Activated T-helper 2 cell treated with anti-CD3 and anti-CD28 coated beads, Interferon-gamma antibody, Interleukin-2, Interleukin-4, amounts not matched to agents 10 μg/mL and 5 μg/mL and 100 μg/mL, durations not matched to agents 14 hours and 24 hours and 36 hours (primary cell): ENCODE results near the gene PITPNM3. TPM values are rescaled to one million over a fixed set of nuclear protein-coding genes. Genes with fewer than 3 reads are reported as not detected.

Experiments used
- DNase-seq: peaks from one replicate; pipeline ENCODE4 v3.0.0; 2021; ENCODE audit warnings: low spot score
- H3K27ac Mint-ChIP-seq: one replicate; pipeline ENCODE4 v1.8.0; 2021; ENCODE audit warnings: mixed read lengths
- H3K27me3 Mint-ChIP-seq: one replicate; pipeline ENCODE4 v1.8.0; 2021; ENCODE audit warnings: low read depth, mixed read lengths
- H3K36me3 Mint-ChIP-seq: one replicate; pipeline ENCODE4 v1.8.0; 2021; ENCODE audit warnings: low read depth, mixed read lengths
- H3K4me1 Mint-ChIP-seq: one replicate; pipeline ENCODE4 v1.8.0; 2021; ENCODE audit warnings: low read depth, mixed read lengths
- H3K4me3 Mint-ChIP-seq: one replicate; pipeline ENCODE4 v1.8.0; 2021; ENCODE audit warnings: low read depth, mild to moderate bottlenecking, moderate library complexity, mixed read lengths
- H3K9me3 Mint-ChIP-seq: one replicate; pipeline ENCODE4 v1.8.0; 2021; ENCODE audit warnings: mixed read lengths
- intact Hi-C: fragments of 100-400 bp; cut with micrococcal nuclease; formaldehyde crosslinking; loops from one replicate; pipeline ENCODE4 v1.15.1; 2023
- total RNA-seq: library from RNA; stranded (reverse); gene quantifications from 2 replicates; pipeline ENCODE4 v1.2.3, GENCODE V29; 2022

Gene PITPNM3
- total RNA-seq, 1 donor from 2014 or later = 0.52 TPM

- no peak overlapping the region for H3K27ac Mint-ChIP-seq
- intact Hi-C loops = no loop called here
- no peak overlapping the region for H3K4me3 Mint-ChIP-seq
- H3K9me3 Mint-ChIP-seq = no peaks in the 10 kb centered on the region
- H3K4me1 Mint-ChIP-seq = peaks cover 8% of the 10 kb centered on the region
- H3K27me3 Mint-ChIP-seq = no peaks in the 10 kb centered on the region
- H3K36me3 Mint-ChIP-seq = no peaks in the 10 kb centered on the region
- no peak for DNase-seq
Measured at GRCh38 chr17:6544011-6544370, 12.4 kb downstream of the PITPNM3 start.

GRCh38 chr17:6543079-6544010 is 13.0 kb downstream of the PITPNM3 start:
- no peak for DNase-seq

GRCh38 chr17:6542577-6542976 is 13.8 kb downstream of the PITPNM3 start:
- no peaks in the 10 kb centered on the region for H3K36me3 Mint-ChIP-seq
- no peak for DNase-seq
- intact Hi-C loops = no loop called here
- H3K4me1 Mint-ChIP-seq = no peaks in the 10 kb centered on the region
- no peaks in the 10 kb centered on the region for H3K9me3 Mint-ChIP-seq
- H3K27me3 Mint-ChIP-seq = no peaks in the 10 kb centered on the region
- no peak overlapping the region for H3K27ac Mint-ChIP-seq
- H3K4me3 Mint-ChIP-seq = no peak overlapping the region

More at GRCh38 chr17:6543079-6544010, 13.0 kb downstream of the PITPNM3 start:
- no peaks in the 10 kb centered on the region for H3K36me3 Mint-ChIP-seq
- no peak overlapping the region for H3K27ac Mint-ChIP-seq
- H3K4me1 Mint-ChIP-seq = peaks cover 2% of the 10 kb centered on the region
- no peaks in the 10 kb centered on the region for H3K9me3 Mint-ChIP-seq
- H3K27me3 Mint-ChIP-seq = no peaks in the 10 kb centered on the region
- intact Hi-C loops = no loop called here
- no peak overlapping the region for H3K4me3 Mint-ChIP-seq

- Mint-ChIP-seq H3K36me3 (no peaks in the 10 kb centered on the region), H3K4me1 (no peaks in the 10 kb centered on the region), H3K4me3 (no peak overlapping the region), H3K27me3 (no peaks in the 10 kb centered on the region), H3K9me3 (no peaks in the 10 kb centered on the region), H3K27ac (no peak overlapping the region)
- intact Hi-C loops = no loop called here
- no peak for DNase-seq
Measured at GRCh38 chr17:6541886-6542285, 14.5 kb downstream of the PITPNM3 start.

- intact Hi-C loops = no loop called here
- no peak overlapping the region for H3K4me3 Mint-ChIP-seq
- no peaks in the 10 kb centered on the region for H3K4me1 Mint-ChIP-seq
- no peaks in the 10 kb centered on the region for H3K27me3 Mint-ChIP-seq
- no peaks in the 10 kb centered on the region for H3K9me3 Mint-ChIP-seq
- no peak for DNase-seq
- H3K36me3 Mint-ChIP-seq = no peaks in the 10 kb centered on the region
- no peak overlapping the region for H3K27ac Mint-ChIP-seq
Measured at GRCh38 chr17:6539871-6540270, 16.5 kb downstream of the PITPNM3 start.

- Mint-ChIP-seq H3K27me3 (no peaks in the 10 kb centered on the region), H3K4me1 (no peaks in the 10 kb centered on the region), H3K36me3 (no peaks in the 10 kb centered on the region), H3K9me3 (no peaks in the 10 kb centered on the region), H3K4me3 (no peak overlapping the region), H3K27ac (no peak overlapping the region)
- intact Hi-C loops = no loop called here
- DNase-seq = no peak
Measured at GRCh38 chr17:6536566-6537065, 19.7 kb downstream of the PITPNM3 start.

- H3K9me3 Mint-ChIP-seq = no peaks in the 10 kb centered on the region
- no peak for DNase-seq
- H3K4me3 Mint-ChIP-seq = no peak overlapping the region
- intact Hi-C loops = no loop called here
- no peaks in the 10 kb centered on the region for H3K36me3 Mint-ChIP-seq
- H3K27ac Mint-ChIP-seq = no peak overlapping the region
- no peaks in the 10 kb centered on the region for H3K4me1 Mint-ChIP-seq
- no peaks in the 10 kb centered on the region for H3K27me3 Mint-ChIP-seq
Measured at GRCh38 chr17:6536053-6536452, 20.3 kb downstream of the PITPNM3 start.

- Mint-ChIP-seq H3K27me3 (no peaks in the 10 kb centered on the region), H3K27ac (no peak overlapping the region), H3K9me3 (no peaks in the 10 kb centered on the region), H3K4me1 (no peaks in the 10 kb centered on the region), H3K36me3 (no peaks in the 10 kb centered on the region), H3K4me3 (no peak overlapping the region)
- DNase-seq = no peak
- intact Hi-C loops = no loop called here
Measured at GRCh38 chr17:6534846-6535514, 21.4 kb downstream of the PITPNM3 start.

- DNase-seq = no peak
- H3K9me3 Mint-ChIP-seq = no peaks in the 10 kb centered on the region
- H3K36me3 Mint-ChIP-seq = no peaks in the 10 kb centered on the region
- no peaks in the 10 kb centered on the region for H3K4me1 Mint-ChIP-seq
- intact Hi-C loops = no loop called here
- H3K4me3 Mint-ChIP-seq = no peak overlapping the region
- no peaks in the 10 kb centered on the region for H3K27me3 Mint-ChIP-seq
- H3K27ac Mint-ChIP-seq = no peak overlapping the region
Measured at GRCh38 chr17:6532441-6532885, 23.9 kb downstream of the PITPNM3 start.

- H3K9me3 Mint-ChIP-seq = no peaks in the 10 kb centered on the region
- no peak for DNase-seq
Measured at GRCh38 chr17:6531575-6531974, 24.8 kb downstream of the PITPNM3 start.

GRCh38 chr17:6530324-6530920 is 25.9 kb downstream of the PITPNM3 start:
- no peak for DNase-seq
- H3K27ac Mint-ChIP-seq = no peak overlapping the region
- H3K27me3 Mint-ChIP-seq = no peaks in the 10 kb centered on the region
- H3K9me3 Mint-ChIP-seq = no peaks in the 10 kb centered on the region
- H3K36me3 Mint-ChIP-seq = no peaks in the 10 kb centered on the region
- H3K4me3 Mint-ChIP-seq = no peak overlapping the region
- intact Hi-C loops = no loop called here
- no peaks in the 10 kb centered on the region for H3K4me1 Mint-ChIP-seq

More at GRCh38 chr17:6531575-6531974, 24.8 kb downstream of the PITPNM3 start:
- Mint-ChIP-seq H3K4me1 (no peaks in the 10 kb centered on the region), H3K27me3 (no peaks in the 10 kb centered on the region), H3K4me3 (no peak overlapping the region), H3K27ac (no peak overlapping the region), H3K36me3 (no peaks in the 10 kb centered on the region)
- intact Hi-C loops = no loop called here

GRCh38 chr17:6528557-6528956 is 27.8 kb downstream of the PITPNM3 start:
- Mint-ChIP-seq H3K9me3 (no peaks in the 10 kb centered on the region), H3K36me3 (no peaks in the 10 kb centered on the region), H3K4me3 (no peak overlapping the region), H3K27me3 (peaks cover 2% of the 10 kb centered on the region), H3K4me1 (no peaks in the 10 kb centered on the region), H3K27ac (no peak overlapping the region)
- intact Hi-C loops = no loop called here
- DNase-seq = no peak
